SK-N-SH (cell line): ENCODE measurements around the gene GORASP1. TPM values are rescaled to one million over a fixed set of nuclear protein-coding genes. Genes with fewer than 3 reads are reported as not detected.

Source experiments
- CTCF ChIA-PET: fragments of 300-600, 350-600 bp; formaldehyde crosslinking; extraction: SDS; loops from one replicate; lab custom pipeline; 2021; lab: Yijun Ruan, JAX
- POLR2A ChIA-PET: fragments of 350-600 bp; sonication (Branson Sonifier 250); formaldehyde crosslinking; extraction: SDS; loops from one replicate; lab custom pipeline; 2020; ENCODE audit warnings: antibody characterized with exemption, inconsistent platforms; lab: Yijun Ruan, JAX
- DNase-seq: peaks from one replicate; pipeline ENCODE4 v3.0.0; 2012
- H2AFZ ChIP-seq: fragments of 200-600 bp; sonication (generic); 2 replicates; pipeline ENCODE4 v1.8.1; 2016; ENCODE audit warnings: antibody characterized with exemption, mild to moderate bottlenecking, low read depth
- H3F3A ChIP-seq: fragments of 200-600 bp; sonication (generic); replicated peaks from 2 replicates; pipeline ENCODE3; 2016; ENCODE audit warnings: antibody characterized with exemption, mild to moderate bottlenecking; ENCODE audit not compliant: insufficient read depth
- H3K27ac ChIP-seq, 2 experiments: fragments of 200-500 bp in 1 of 2; fragments of 200-600 bp in 1 of 2; sonication (Bioruptor generic) in 1 of 2; sonication (generic), shearing (Covaris generic) in 1 of 2; 2 replicates each; pipeline versions ENCODE4 v1.5.1 to v1.6.1; 2014 to 2016; ENCODE audit warnings: low read depth in 2 of 2, inconsistent platforms in 1 of 2, low read length in 1 of 2, mild to moderate bottlenecking in 1 of 2, mixed read lengths in 1 of 2
- H3K27me3 ChIP-seq: fragments of 200-600 bp; sonication (generic), shearing (Covaris generic); 2 replicates; pipeline ENCODE4 v1.6.1; 2016; ENCODE audit warnings: mixed run types; ENCODE audit not compliant: insufficient read depth
- H3K36me3 ChIP-seq, 2 experiments: fragments of 200-500 bp in 1 of 2; fragments of 200-600 bp in 1 of 2; sonication (Bioruptor generic) in 1 of 2; sonication (generic) in 1 of 2; replicated peaks in 1 of 2; 2 replicates each; pipeline versions ENCODE3 to v1.5.1; 2014 to 2016; ENCODE audit warnings: low read length in 1 of 2, mild to moderate bottlenecking in 1 of 2; ENCODE audit not compliant: insufficient read depth in 2 of 2, control insufficient read depth in 1 of 2
- H3K4me1 ChIP-seq, 2 experiments: fragments of 200-500 bp in 1 of 2; fragments of 200-600 bp in 1 of 2; sonication (Bioruptor generic) in 1 of 2; sonication (generic), shearing (Covaris generic) in 1 of 2; 2 replicates each; pipeline versions ENCODE4 v1.5.1 to v1.6.1; 2014 to 2016; ENCODE audit warnings: low read depth in 1 of 2, low read length in 1 of 2, mixed run types in 1 of 2; ENCODE audit not compliant: insufficient read depth in 2 of 2, control insufficient read depth in 1 of 2
- H3K4me2 ChIP-seq: fragments of 200-600 bp; sonication (generic), shearing (Covaris generic); 2 replicates; pipeline ENCODE4 v1.6.1; 2017; ENCODE audit warnings: mixed run types
- H3K4me3 ChIP-seq, 2 experiments: fragments of 200-500 bp in 1 of 2; fragments of 200-600 bp in 1 of 2; sonication (Bioruptor generic) in 1 of 2; sonication (generic), shearing (Covaris generic) in 1 of 2; 2 replicates each; pipeline versions ENCODE4 v1.5.1 to v1.8.1; 2014 to 2016; ENCODE audit warnings: low read depth in 2 of 2, inconsistent platforms in 1 of 2, low read length in 1 of 2, mild to moderate bottlenecking in 1 of 2, mixed read lengths in 1 of 2, moderate library complexity in 1 of 2
- H3K79me2 ChIP-seq: fragments of 200-600 bp; sonication (generic); 2 replicates; pipeline ENCODE4 v1.8.1; 2017; ENCODE audit warnings: mild to moderate bottlenecking; ENCODE audit not compliant: insufficient read depth
- H3K9ac ChIP-seq: fragments of 200-600 bp; sonication (generic); 2 replicates; pipeline ENCODE4 v1.6.1; 2017; ENCODE audit warnings: mixed run types
- H3K9me2 ChIP-seq: fragments of 200-600 bp; sonication (generic); 2 replicates; pipeline ENCODE4 v1.6.1; 2017; ENCODE audit warnings: mixed run types
- H3K9me3 ChIP-seq: fragments of 200-600 bp; sonication (generic); 2 replicates; pipeline ENCODE4 v1.6.1; 2017; ENCODE audit warnings: mixed run types, mild to moderate bottlenecking, moderate library complexity
- H4K20me1 ChIP-seq: fragments of 200-600 bp; sonication (generic); 2 replicates; pipeline ENCODE4 v1.6.1; 2017; ENCODE audit warnings: mild to moderate bottlenecking, mixed run types; ENCODE audit not compliant: insufficient read depth
- ELF1 ChIP-seq: IDR thresholded peaks from 2 replicates; pipeline ENCODE4 v1.4.0; 2012
- EP300 ChIP-seq, 2 experiments: IDR thresholded peaks; 2 replicates each; pipeline versions ENCODE4 v1.4.0 to v1.6.1; 2012; ENCODE audit warnings: borderline replicate concordance in 1 of 2, low read depth in 1 of 2, low read length in 1 of 2
- FOSL2 ChIP-seq: IDR thresholded peaks from 2 replicates; pipeline ENCODE4 v1.4.0; 2012; ENCODE audit warnings: low read depth, mild to moderate bottlenecking, moderate library complexity, borderline replicate concordance
- GATA2 ChIP-seq: sonication (generic); formaldehyde crosslinking; IDR thresholded peaks from 2 replicates; pipeline ENCODE4 v1.5.0; 2020; ENCODE audit warnings: mild to moderate bottlenecking, missing genetic modification reagents
- JUND ChIP-seq: IDR thresholded peaks from 2 replicates; pipeline ENCODE4 v1.4.0; 2012
- MEF2A ChIP-seq: IDR thresholded peaks from 2 replicates; pipeline ENCODE4 v1.4.0; 2012; ENCODE audit warnings: low read depth, borderline replicate concordance
- POLR2AphosphoS5 ChIP-seq: IDR thresholded peaks from 2 replicates; pipeline ENCODE4 v1.6.1; 2012; ENCODE audit warnings: low read depth, low read length
- RAD21 ChIP-seq: IDR thresholded peaks from 2 replicates; pipeline ENCODE4 v1.6.1; 2012; ENCODE audit warnings: mild to moderate bottlenecking, low read length
- TAF1 ChIP-seq: IDR thresholded peaks from 2 replicates; pipeline ENCODE4 v1.6.1; 2012; ENCODE audit warnings: low read depth, mild to moderate bottlenecking, low read length, moderate library complexity, borderline replicate concordance
- USF2 ChIP-seq: fragments of 150-350 bp; IDR thresholded peaks from 2 replicates; pipeline ENCODE4 v1.6.1; 2017; ENCODE audit warnings: antibody characterized with exemption, low read length, low read depth, borderline replicate concordance
- polyA plus RNA-seq, 3 experiments: library from polyadenylated mRNA; depleted of rRNA; stranded (reverse); fragments of >200 nt; gene quantifications; 2 replicates each; pipeline ENCODE4 v1.2.3, GENCODE V29; 2012

Gene GORASP1
- polyA plus RNA-seq, 1 of the 3 experiments (the other 2 are of a cell fraction): 44.3 TPM

- no peaks in the 10 kb centered on the region; the same call in 1 of the 2 replicates for H4K20me1 ChIP-seq
- no peak overlapping the region for H3K4me3 ChIP-seq
- no peak overlapping the region for H3K4me2 ChIP-seq
- H3K4me1 ChIP-seq: peaks cover 0 to 3% of the 10 kb centered on the region in 2 experiments; a peak in 2 of 4 replicates
- ChIA-PET CTCF (no interaction called here), POLR2A (no interaction called here)
- H3K9ac ChIP-seq: no peak overlapping the region
- no peaks in the 10 kb centered on the region for H3K9me3 ChIP-seq
- no peaks in the 10 kb centered on the region for H3K9me2 ChIP-seq
- no peaks in the 10 kb centered on the region for H3F3A ChIP-seq
- no peak overlapping the region for H3K27ac ChIP-seq
- peaks cover 32% of the 10 kb centered on the region for H3K79me2 ChIP-seq
- H3K27me3 ChIP-seq: no peaks in the 10 kb centered on the region
- H3K36me3 ChIP-seq: no peaks in the 10 kb centered on the region
- no peak overlapping the region for H2AFZ ChIP-seq
- DNase-seq: no peak
- no peak for TF ChIP-seq TAF1
- no peak for TF ChIP-seq JUND
- no peak for TF ChIP-seq FOSL2
- TF ChIP-seq POLR2AphosphoS5: no peak
- no peak for TF ChIP-seq GATA2 (CRISPR knock-in tag)
- no peak for TF ChIP-seq USF2
- TF ChIP-seq MEF2A: no peak
- TF ChIP-seq EP300 (IDR thresholded peaks at IDR 0.05; ENCODE audit: borderline replicate concordance in 1 of 2, low read depth in 1 of 2, low read length in 1 of 2): no peak
- no peak for TF ChIP-seq ELF1
- no peak for TF ChIP-seq RAD21
- TF ChIP-seq, all 33 proteins: peak for 0
Measured at GRCh38 chr3:39050029-39050428, 57.4 kb downstream of the GORASP1 start.

Other genes starting within 250 kb of the GORASP1 start
- gene SCN11A, start 55.7 kb downstream of the GORASP1 start, polyA plus RNA-seq (2012; rRNA removed): 0.02 TPM in 2 replicates
- gene WDR48, start 55.6 kb downstream of the GORASP1 start, polyA plus RNA-seq (2012; rRNA removed): 12.1 and 18.0 TPM in 2 replicates
- 3.9 and 4.2 TPM in 2 replicates for gene TTC21A, start 53 bp upstream of the GORASP1 start, polyA plus RNA-seq (2012; rRNA removed)
- gene CSRNP1, start 46.0 kb upstream of the GORASP1 start, polyA plus RNA-seq (2012; rRNA removed): 24.5 and 26.3 TPM in 2 replicates
- gene XIRP1, start 85.0 kb upstream of the GORASP1 start, polyA plus RNA-seq (2012; rRNA removed): not detected in 2 replicates
- gene CX3CR1, start 172.4 kb upstream of the GORASP1 start, polyA plus RNA-seq (2012; rRNA removed): not detected in 2 replicates
- not detected in 2 replicates for gene CCR8, start 222.1 kb upstream of the GORASP1 start, polyA plus RNA-seq (2012; rRNA removed)